ENCODE results near the gene OR2C3. TPM values are rescaled to one million over a fixed set of nuclear protein-coding genes. Genes with fewer than 3 reads are reported as not detected.
A peak's percentile ranks its signal among the peaks of the same experiment; 100 is the strongest.
"Not testable (repeated sequence)": the region's sequence is repeated elsewhere in the genome, so short reads cannot be mapped to it uniquely, and the experiment has no call there.

The OR2C3 gene
- total RNA-seq, 4 donors from 2014 or later: not detected

DNA sequence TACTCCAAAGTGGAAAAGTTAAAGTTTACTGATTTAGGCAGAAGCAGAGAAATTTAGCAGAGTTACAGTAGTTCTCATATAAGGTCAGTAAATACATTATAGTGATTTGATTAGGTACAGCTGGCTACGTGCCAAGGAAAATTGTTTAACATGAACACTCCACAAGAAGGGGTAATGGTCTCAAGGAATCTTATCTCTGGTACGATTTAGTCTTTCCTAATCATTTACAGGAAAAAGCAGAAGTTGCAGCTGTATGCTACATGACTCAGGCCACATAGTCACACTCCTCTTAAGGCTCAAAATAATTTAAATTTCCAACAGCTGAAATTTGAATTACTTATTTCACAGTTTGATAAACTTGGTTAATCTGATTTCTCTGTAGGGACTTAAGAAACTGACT is 41.5 kb downstream of the OR2C3 start:
- Histone ChIP-seq H3K27ac (no peak overlapping the region), H3K4me3 (replicated peaks in 1 of 3) (no peak overlapping the region), H3K9me3 (no peaks in the 10 kb centered on the region), H3K27me3 (no peaks in the 10 kb centered on the region), H3K36me3 (no peaks in the 10 kb centered on the region), H3K4me1 (no peaks in the 10 kb centered on the region)
- no peak for DNase-seq
- TF ChIP-seq, protein P1, sequence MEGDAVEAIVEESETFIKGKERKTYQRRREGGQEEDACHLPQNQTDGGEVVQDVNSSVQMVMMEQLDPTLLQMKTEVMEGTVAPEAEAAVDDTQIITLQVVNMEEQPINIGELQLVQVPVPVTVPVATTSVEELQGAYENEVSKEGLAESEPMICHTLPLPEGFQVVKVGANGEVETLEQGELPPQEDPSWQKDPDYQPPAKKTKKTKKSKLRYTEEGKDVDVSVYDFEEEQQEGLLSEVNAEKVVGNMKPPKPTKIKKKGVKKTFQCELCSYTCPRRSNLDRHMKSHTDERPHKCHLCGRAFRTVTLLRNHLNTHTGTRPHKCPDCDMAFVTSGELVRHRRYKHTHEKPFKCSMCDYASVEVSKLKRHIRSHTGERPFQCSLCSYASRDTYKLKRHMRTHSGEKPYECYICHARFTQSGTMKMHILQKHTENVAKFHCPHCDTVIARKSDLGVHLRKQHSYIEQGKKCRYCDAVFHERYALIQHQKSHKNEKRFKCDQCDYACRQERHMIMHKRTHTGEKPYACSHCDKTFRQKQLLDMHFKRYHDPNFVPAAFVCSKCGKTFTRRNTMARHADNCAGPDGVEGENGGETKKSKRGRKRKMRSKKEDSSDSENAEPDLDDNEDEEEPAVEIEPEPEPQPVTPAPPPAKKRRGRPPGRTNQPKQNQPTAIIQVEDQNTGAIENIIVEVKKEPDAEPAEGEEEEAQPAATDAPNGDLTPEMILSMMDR (IDR thresholded peaks at IDR 0.05): no peak
- TF ChIP-seq POLR2A (IDR thresholded peaks at IDR 0.05): no peak
- 40 to 41% methylated on average over 2 of the region's 2 CpGs for WGBS, 2 donors
- intact Hi-C loops (cut with DNase I): no loop called here

DNA sequence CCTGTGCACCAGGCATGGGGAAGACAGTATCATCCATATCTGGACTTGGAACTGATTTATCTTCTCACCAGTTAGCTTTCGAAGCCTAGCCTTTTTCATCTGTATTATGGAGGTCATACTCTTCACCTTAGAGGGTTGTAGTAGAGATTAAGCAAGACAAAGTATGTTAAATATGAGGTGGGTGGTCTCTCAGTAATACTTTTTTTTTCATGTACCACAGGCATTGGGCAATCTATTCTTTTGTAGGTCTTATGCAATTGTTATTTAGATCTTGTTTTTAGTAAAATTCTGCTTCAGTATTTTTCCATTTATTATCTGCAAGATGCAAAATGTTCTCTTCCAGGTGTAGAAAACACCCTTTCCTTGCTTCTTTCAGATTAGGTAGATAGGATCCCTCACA is 43.1 kb downstream of the OR2C3 start:
- TF ChIP-seq, protein P1 (IDR thresholded peaks at IDR 0.05): no peak
- TF ChIP-seq POLR2A (IDR thresholded peaks at IDR 0.05): no peak
- no peaks in the 10 kb centered on the region for H3K9me3 ChIP-seq
- DNase-seq: no peak
- H3K27me3 ChIP-seq: no peaks in the 10 kb centered on the region
- H3K4me1 ChIP-seq: no peaks in the 10 kb centered on the region
- WGBS, 2 donors: 88% methylated on average over 1 of the region's 1 CpG
- H3K27ac ChIP-seq: no peak overlapping the region
- H3K4me3 ChIP-seq (replicated peaks in 1 of 3): no peak overlapping the region
- intact Hi-C loops (cut with DNase I): no loop called here
- no peaks in the 10 kb centered on the region for H3K36me3 ChIP-seq

DNA sequence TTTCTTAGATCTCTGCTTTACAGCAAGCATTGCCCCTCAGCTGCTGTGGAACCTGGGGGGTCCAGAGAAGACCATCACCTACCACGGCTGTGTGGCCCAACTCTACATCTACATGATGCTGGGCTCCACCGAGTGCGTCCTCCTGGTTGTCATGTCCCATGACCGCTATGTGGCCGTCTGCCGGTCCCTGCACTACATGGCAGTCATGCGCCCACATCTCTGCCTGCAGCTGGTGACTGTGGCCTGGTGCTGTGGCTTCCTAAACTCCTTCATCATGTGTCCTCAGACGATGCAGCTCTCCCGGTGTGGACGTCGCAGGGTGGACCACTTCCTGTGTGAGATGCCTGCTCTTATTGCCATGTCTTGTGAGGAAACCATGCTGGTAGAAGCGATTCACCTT is 44.9 kb downstream of the OR2C3 start:
- no peak for DNase-seq
- TF ChIP-seq, protein P1 (IDR thresholded peaks at IDR 0.05): no peak
- no peak for TF ChIP-seq POLR2A (IDR thresholded peaks at IDR 0.05)
- H3K27me3 ChIP-seq: no peaks in the 10 kb centered on the region
- H3K9me3 ChIP-seq: no peaks in the 10 kb centered on the region
- intact Hi-C loops (cut with DNase I): no loop called here
- no peak overlapping the region for H3K27ac ChIP-seq
- H3K36me3 ChIP-seq: no peaks in the 10 kb centered on the region
- WGBS, 2 donors: 91 to 93% methylated on average over 12 of the region's 12 CpGs
- no peak overlapping the region for H3K4me3 ChIP-seq (replicated peaks in 1 of 3)
- no peaks in the 10 kb centered on the region for H3K4me1 ChIP-seq

DNA sequence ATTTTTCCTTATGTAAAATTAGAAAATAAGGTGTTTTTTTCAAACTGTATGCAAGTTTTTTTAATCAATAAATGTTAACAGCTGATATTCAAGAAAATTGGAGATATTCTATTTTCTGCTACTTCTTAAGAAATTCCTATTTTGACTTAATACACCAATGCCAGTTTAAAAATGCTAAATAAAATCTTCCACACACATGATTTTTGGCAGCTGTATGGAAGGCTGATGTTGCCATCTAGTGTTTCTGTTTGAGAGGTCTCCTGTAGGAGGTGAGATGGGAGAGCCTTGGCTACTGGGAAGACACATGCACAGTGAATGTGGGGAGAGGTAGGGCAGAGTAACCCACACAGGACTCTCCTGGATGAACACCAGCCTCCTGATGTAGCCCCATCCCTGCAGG is 49.2 kb downstream of the OR2C3 start:
- no peaks in the 10 kb centered on the region for H3K27me3 ChIP-seq
- no peaks in the 10 kb centered on the region for H3K36me3 ChIP-seq
- no peak for DNase-seq
- no peaks in the 10 kb centered on the region for H3K9me3 ChIP-seq
- no peak overlapping the region for H3K4me3 ChIP-seq (replicated peaks in 1 of 3)
- TF ChIP-seq, protein P1 (IDR thresholded peaks at IDR 0.05): peak in 3 of 6 experiments; percentile 34 to 39 (median 35)
- no peak for TF ChIP-seq POLR2A (IDR thresholded peaks at IDR 0.05)
- H3K4me1 ChIP-seq: no peaks in the 10 kb centered on the region
- intact Hi-C loops (cut with DNase I): no loop called here
- H3K27ac ChIP-seq: no peak overlapping the region

DNA sequence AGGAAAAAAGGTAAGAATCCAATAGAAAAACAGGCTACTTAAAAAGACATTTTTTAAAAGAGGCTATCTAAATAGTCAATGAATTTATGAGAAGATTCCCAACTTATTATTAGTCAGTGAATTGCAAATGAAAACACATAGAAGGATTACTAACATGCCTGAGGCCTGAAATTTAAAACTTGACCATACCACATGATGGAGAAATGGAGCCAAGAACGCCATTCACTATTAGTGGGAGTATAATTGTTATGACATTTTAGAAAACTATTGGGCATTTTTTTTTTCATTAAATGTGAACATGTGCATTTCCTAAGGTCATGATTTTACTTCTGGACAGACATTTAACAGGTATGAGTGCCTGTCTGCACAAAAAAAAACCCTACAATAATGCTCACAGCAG is 53.5 kb downstream of the OR2C3 start:
- H3K27me3 ChIP-seq: no peaks in the 10 kb centered on the region
- intact Hi-C loops (cut with DNase I): no loop called here
- 73 to 90% methylated on average over 1 of the region's 1 CpG for WGBS, 2 donors

DNA sequence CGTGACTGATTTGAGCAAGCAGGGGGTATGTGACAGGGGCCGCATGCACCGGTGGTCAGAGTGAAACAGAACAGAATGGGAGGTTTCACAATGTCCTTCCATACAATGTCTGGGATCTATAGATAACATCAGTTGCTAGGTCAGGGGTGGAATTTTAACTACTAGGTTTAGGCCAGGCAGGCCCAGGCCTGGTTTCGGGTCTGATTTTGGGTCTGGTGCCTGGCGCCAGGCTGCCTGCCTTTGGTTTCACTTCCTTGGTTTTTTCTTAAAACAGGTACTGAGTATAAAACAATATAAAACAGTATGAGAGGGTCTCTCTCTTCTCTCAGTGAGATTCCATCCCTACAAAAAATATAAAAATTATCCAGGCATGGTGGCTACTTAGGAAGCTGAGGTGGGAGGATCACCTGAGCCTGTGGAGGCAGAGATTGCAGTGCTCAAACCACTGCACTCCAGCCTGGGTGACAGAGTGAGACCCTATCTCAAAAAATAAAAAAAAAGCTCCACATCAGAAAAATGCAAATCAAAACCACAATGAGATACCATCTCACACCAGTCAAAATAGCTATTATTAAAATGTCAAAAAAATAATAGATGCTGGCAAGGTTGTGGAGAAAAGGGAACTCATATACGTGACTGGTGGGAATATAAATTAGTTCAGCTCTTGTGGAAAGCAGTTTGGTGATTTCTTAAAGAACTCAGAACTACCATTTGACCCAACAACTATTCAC is 59.7 kb downstream of the OR2C3 start:
- intact Hi-C loops (cut with DNase I); H3K4me3 ChIP-seq (replicated peaks in 1 of 3); H3K36me3 ChIP-seq; H3K27ac ChIP-seq; DNase-seq; H3K4me1 ChIP-seq; H3K9me3 ChIP-seq; H3K27me3 ChIP-seq: not testable (repeated sequence)
- WGBS, 2 donors: 88 to 93% methylated on average over 6 of the region's 6 CpGs

More for the DNA sequence above, 53.5 kb downstream of the OR2C3 start:
- Histone ChIP-seq H3K9me3 (no peaks in the 10 kb centered on the region), H3K4me1 (no peaks in the 10 kb centered on the region), H3K27ac (no peak overlapping the region), H3K36me3 (no peaks in the 10 kb centered on the region), H3K4me3 (replicated peaks in 1 of 3) (no peak overlapping the region)
- no peak for DNase-seq
- TF ChIP-seq, protein P1 (IDR thresholded peaks at IDR 0.05): no peak
- TF ChIP-seq POLR2A (IDR thresholded peaks at IDR 0.05): no peak

All from thyroid gland (tissue), 4 donors.